Suprapubic skin (tissue), 4 donors: ENCODE results near the gene TGDS. TPM values are rescaled to one million over a fixed set of nuclear protein-coding genes. Genes with fewer than 3 reads are reported as not detected.

ENCODE experiments used
- DNase-seq, 2 donors: peaks; one replicate each; pipeline ENCODE4 v3.0.0-alpha.2; 2019; ENCODE audit warnings: low spot score in 2 of 2
- H3K27ac ChIP-seq: fragments of 200-600 bp; sonication (generic); one replicate; pipeline ENCODE4 v1.5.1; 2019
- H3K27me3 ChIP-seq: fragments of 200-600 bp; sonication (generic); one replicate; pipeline ENCODE4 v1.5.1; 2019
- H3K36me3 ChIP-seq: fragments of 200-600 bp; sonication (generic); one replicate; pipeline ENCODE4 v1.5.1; 2019
- H3K4me1 ChIP-seq: fragments of 200-600 bp; sonication (generic); one replicate; pipeline ENCODE4 v1.5.1; 2019
- H3K4me3 ChIP-seq: fragments of 200-600 bp; sonication (generic); one replicate; pipeline ENCODE4 v1.5.1; 2019; ENCODE audit warnings: mild to moderate bottlenecking
- H3K9me3 ChIP-seq: fragments of 200-600 bp; sonication (generic); one replicate; pipeline ENCODE4 v1.5.1; 2019
- EP300 ChIP-seq: sonication (generic); formaldehyde crosslinking; IDR thresholded peaks from one replicate; pipeline ENCODE4 v1.6.1; 2017; ENCODE audit warnings: antibody characterized with exemption
- POLR2A ChIP-seq, 2 donors: fragments of 450-650 bp; IDR thresholded peaks; one replicate each; pipeline ENCODE4 v1.6.1; 2017; ENCODE audit warnings: antibody characterized with exemption in 2 of 2, mild to moderate bottlenecking in 2 of 2, moderate library complexity in 2 of 2
- POLR2AphosphoS5 ChIP-seq, 3 donors: sonication (generic); formaldehyde crosslinking; IDR thresholded peaks; one replicate each; pipeline ENCODE4 v1.6.1; 2017; ENCODE audit warnings: antibody characterized with exemption in 3 of 3
- WGBS: methylation state at CpG from one replicate; pipeline ENCODE4 v1.1.5; 2018; 5-methylcytosine and 5-hydroxymethylcytosine counted together
- total RNA-seq, 4 donors: library from RNA; depleted of rRNA; stranded (reverse); fragments of >200 nt; gene quantifications; one replicate each; pipeline ENCODE4 v1.1.0, GENCODE V29; 2016
- TF ChIP-seq, protein P1 (sequence below), 2 donors: fragments of 200-600 bp in 1 of 2; fragments of 450-650 bp in 1 of 2; sonication (generic) in 1 of 2; IDR thresholded peaks; one replicate each; pipeline ENCODE4 v1.5.1; 2016 to 2019; ENCODE audit warnings: antibody characterized with exemption in 2 of 2, mild to moderate bottlenecking in 1 of 2, moderate library complexity in 1 of 2

Gene TGDS
- total RNA-seq, 4 donors from 2014 or later = 7.4 to 9.3 (median 8.0) TPM

DNA sequence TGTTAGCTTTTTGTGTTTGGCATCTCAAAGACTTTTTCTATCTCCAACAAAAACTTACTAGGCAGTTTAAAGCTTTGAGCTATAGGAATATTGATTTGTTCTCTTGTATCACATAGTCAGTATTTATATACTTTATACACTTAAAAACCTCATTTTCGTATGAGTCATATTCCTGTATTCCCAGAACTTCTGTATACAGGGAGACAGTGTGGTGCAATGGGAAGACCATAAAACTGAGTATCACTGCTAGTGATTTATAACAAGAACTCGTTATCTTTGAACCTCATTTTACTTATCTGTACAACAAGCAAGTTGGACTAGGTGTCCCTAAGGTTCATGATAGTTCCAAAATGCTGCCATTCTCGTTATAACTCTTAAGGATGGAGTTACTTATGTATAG lies 12.0 kb upstream of the TGDS start:
- Histone ChIP-seq H3K9me3 (no peaks in the 10 kb centered on the region), H3K36me3 (peaks cover 26% of the 10 kb centered on the region), H3K27me3 (no peaks in the 10 kb centered on the region), H3K4me3 (no peak overlapping the region), H3K4me1 (no peaks in the 10 kb centered on the region), H3K27ac (no peak overlapping the region)
- TF ChIP-seq POLR2AphosphoS5 (IDR thresholded peaks at IDR 0.05) (no peak), EP300 (no peak)
- WGBS = 78% methylated on average over 3 of the region's 3 CpGs
- DNase-seq = no peak

GRCh38 chr13:94607056-94607455 lies 11.1 kb upstream of the TGDS start:
- TF ChIP-seq, protein P1, sequence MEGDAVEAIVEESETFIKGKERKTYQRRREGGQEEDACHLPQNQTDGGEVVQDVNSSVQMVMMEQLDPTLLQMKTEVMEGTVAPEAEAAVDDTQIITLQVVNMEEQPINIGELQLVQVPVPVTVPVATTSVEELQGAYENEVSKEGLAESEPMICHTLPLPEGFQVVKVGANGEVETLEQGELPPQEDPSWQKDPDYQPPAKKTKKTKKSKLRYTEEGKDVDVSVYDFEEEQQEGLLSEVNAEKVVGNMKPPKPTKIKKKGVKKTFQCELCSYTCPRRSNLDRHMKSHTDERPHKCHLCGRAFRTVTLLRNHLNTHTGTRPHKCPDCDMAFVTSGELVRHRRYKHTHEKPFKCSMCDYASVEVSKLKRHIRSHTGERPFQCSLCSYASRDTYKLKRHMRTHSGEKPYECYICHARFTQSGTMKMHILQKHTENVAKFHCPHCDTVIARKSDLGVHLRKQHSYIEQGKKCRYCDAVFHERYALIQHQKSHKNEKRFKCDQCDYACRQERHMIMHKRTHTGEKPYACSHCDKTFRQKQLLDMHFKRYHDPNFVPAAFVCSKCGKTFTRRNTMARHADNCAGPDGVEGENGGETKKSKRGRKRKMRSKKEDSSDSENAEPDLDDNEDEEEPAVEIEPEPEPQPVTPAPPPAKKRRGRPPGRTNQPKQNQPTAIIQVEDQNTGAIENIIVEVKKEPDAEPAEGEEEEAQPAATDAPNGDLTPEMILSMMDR (IDR thresholded peaks at IDR 0.05) = no peak
- TF ChIP-seq POLR2AphosphoS5 (IDR thresholded peaks at IDR 0.05) (no peak), EP300 (no peak), POLR2A (IDR thresholded peaks at IDR 0.05) (no peak)
- Histone ChIP-seq H3K9me3 (no peaks in the 10 kb centered on the region), H3K27ac (no peak overlapping the region), H3K4me1 (no peaks in the 10 kb centered on the region), H3K27me3 (no peaks in the 10 kb centered on the region), H3K4me3 (no peak overlapping the region), H3K36me3 (peaks cover 23% of the 10 kb centered on the region)
- 86% methylated on average over 4 of the region's 4 CpGs for WGBS
- no peak for DNase-seq

GRCh38 chr13:94602467-94602866 lies 6.5 kb upstream of the TGDS start:
- H3K9me3 ChIP-seq = no peaks in the 10 kb centered on the region
- H3K4me1 ChIP-seq = peaks cover 4% of the 10 kb centered on the region
- no peak for TF ChIP-seq EP300
- no peak for TF ChIP-seq POLR2AphosphoS5 (IDR thresholded peaks at IDR 0.05)
- TF ChIP-seq, protein P1 (IDR thresholded peaks at IDR 0.05) = no peak
- no peak for TF ChIP-seq POLR2A (IDR thresholded peaks at IDR 0.05)
- no peak overlapping the region for H3K27ac ChIP-seq
- H3K4me3 ChIP-seq = peak overlapping the region; percentile 83
- WGBS = 38% methylated on average over 1 of the region's 1 CpG
- peaks cover 18% of the 10 kb centered on the region for H3K36me3 ChIP-seq
- H3K27me3 ChIP-seq = no peaks in the 10 kb centered on the region
- no peak for DNase-seq

GRCh38 chr13:94601446-94602431 lies 5.8 kb upstream of the TGDS start, which contains the start of gene GPR180:
Gene GPR180 (plus strand): TSS chr13:94601857. CDS start chr13:94601928, 71 bp downstream.
- Histone ChIP-seq H3K27me3 (no peaks in the 10 kb centered on the region), H3K4me3 (peak within 1 kb of the TSS; percentile 83), H3K27ac (peak within 1 kb of the TSS; percentile 51), H3K4me1 (peaks cover 4% of the 10 kb centered on the region), H3K36me3 (peaks cover 11% of the 10 kb centered on the region), H3K9me3 (no peaks in the 10 kb centered on the region)
- peak; percentile 96 to 97 for DNase-seq
- TF ChIP-seq, protein P1 (IDR thresholded peaks at IDR 0.05) = no peak
- TF ChIP-seq POLR2AphosphoS5 (IDR thresholded peaks at IDR 0.05) = peak in 1 of 3 donors; percentile 46
- no peak for TF ChIP-seq POLR2A (IDR thresholded peaks at IDR 0.05)
- 0% methylated on average over 46 of the region's 71 CpGs for whole genome bisulfite sequencing

DNA sequence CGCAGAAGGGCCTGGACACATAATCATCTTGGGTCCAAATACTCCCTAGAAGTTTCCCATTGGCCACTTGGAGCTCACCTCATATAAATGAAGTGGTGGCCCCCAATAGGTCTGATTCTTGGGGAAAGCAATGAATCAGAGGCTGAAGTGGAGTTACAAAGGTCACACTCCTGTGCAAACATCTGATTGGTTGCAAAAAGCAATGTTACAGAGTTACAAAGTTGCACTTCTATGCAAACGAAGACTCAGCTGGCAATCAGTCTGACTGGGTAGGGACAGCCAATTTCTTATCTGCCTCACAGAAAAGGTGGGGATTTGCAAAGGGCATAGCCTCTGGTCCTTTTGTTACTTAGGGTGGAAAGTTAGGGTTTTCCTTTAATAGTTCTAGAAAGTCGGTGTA lies 3.9 kb upstream of the TGDS start:
- H3K27ac ChIP-seq = no peak overlapping the region
- H3K27me3 ChIP-seq = no peaks in the 10 kb centered on the region
- TF ChIP-seq POLR2AphosphoS5 (IDR thresholded peaks at IDR 0.05) = no peak
- no peak for TF ChIP-seq POLR2A (IDR thresholded peaks at IDR 0.05)
- no peak for TF ChIP-seq EP300
- TF ChIP-seq, protein P1 (IDR thresholded peaks at IDR 0.05) = no peak
- H3K9me3 ChIP-seq = no peaks in the 10 kb centered on the region
- peaks cover 15% of the 10 kb centered on the region for H3K4me1 ChIP-seq
- no peak overlapping the region for H3K4me3 ChIP-seq
- 86% methylated on average over 3 of the region's 3 CpGs for WGBS
- H3K36me3 ChIP-seq = no peaks in the 10 kb centered on the region
- no peak for DNase-seq
